GM23338 (cell line): ENCODE data around the gene BCR.

ENCODE experiments used
- CREB1 ChIP-seq: fragments of 250-450 bp; sonication (Bioruptor Pico); IDR thresholded peaks from 2 replicates; pipeline ENCODE4 v1.5.0; 2020; ENCODE audit warnings: low read depth, mild to moderate bottlenecking, moderate library complexity
- EZH2 ChIP-seq: fragments of 200-600 bp; sonication (generic); IDR thresholded peaks from one replicate; pipeline ENCODE4 v1.8.0; 2017; ENCODE audit warnings: antibody characterized with exemption, mild to moderate bottlenecking, low read depth; ENCODE audit not compliant: unreplicated experiment
- EZH2phosphoT487 ChIP-seq: fragments of 200-600 bp; sonication (generic); IDR thresholded peaks from one replicate; pipeline ENCODE4 v1.8.1; 2018; ENCODE audit warnings: antibody characterized with exemption; ENCODE audit not compliant: unreplicated experiment
- JUNB ChIP-seq: IDR thresholded peaks from one replicate; pipeline ENCODE4 v1.6.1; 2016; ENCODE audit warnings: antibody characterized with exemption; ENCODE audit not compliant: unreplicated experiment
- NANOG ChIP-seq: IDR thresholded peaks from 2 replicates; pipeline ENCODE4 v1.6.1; 2016; ENCODE audit warnings: antibody characterized with exemption, borderline replicate concordance
- POLR2AphosphoS5 ChIP-seq: IDR thresholded peaks from 2 replicates; pipeline ENCODE4 v1.6.1; 2016; ENCODE audit warnings: antibody characterized with exemption, low read depth
- ZNF114 ChIP-seq: fragments of 250-450 bp; sonication (Bioruptor Pico); IDR thresholded peaks from 2 replicates; pipeline ENCODE4 v1.5.0; 2020; ENCODE audit warnings: mild to moderate bottlenecking, moderate library complexity
- ZNF331 ChIP-seq: fragments of 250-450 bp; sonication (Bioruptor Pico); IDR thresholded peaks from 2 replicates; pipeline ENCODE4 v1.5.0; 2020; ENCODE audit warnings: low read depth, mild to moderate bottlenecking, moderate library complexity
- TF ChIP-seq, protein P1 (sequence below), 2 experiments: fragments of 200-600 bp in 1 of 2; sonication (generic) in 1 of 2; conservative IDR thresholded peaks; 2 replicates each; pipeline versions ENCODE4 v1.5.1 to v1.6.1; 2016 to 2017; ENCODE audit warnings: antibody characterized with exemption in 2 of 2, low read depth in 2 of 2, mild to moderate bottlenecking in 2 of 2, moderate library complexity in 1 of 2
- TF ChIP-seq, protein P2 (sequence below): IDR thresholded peaks from one replicate; pipeline ENCODE4 v1.6.1; 2018; ENCODE audit warnings: antibody characterized with exemption; ENCODE audit not compliant: unreplicated experiment
- TF ChIP-seq, protein P3 (sequence below): IDR thresholded peaks from 2 replicates; pipeline ENCODE4 v1.6.1; 2016; ENCODE audit warnings: antibody characterized with exemption
- TF ChIP-seq, protein P4 (sequence below): fragments of 250-450 bp; sonication (Bioruptor Pico); IDR thresholded peaks from 2 replicates; pipeline ENCODE4 v1.5.0; 2020; ENCODE audit warnings: mild to moderate bottlenecking, moderate library complexity

DNA sequence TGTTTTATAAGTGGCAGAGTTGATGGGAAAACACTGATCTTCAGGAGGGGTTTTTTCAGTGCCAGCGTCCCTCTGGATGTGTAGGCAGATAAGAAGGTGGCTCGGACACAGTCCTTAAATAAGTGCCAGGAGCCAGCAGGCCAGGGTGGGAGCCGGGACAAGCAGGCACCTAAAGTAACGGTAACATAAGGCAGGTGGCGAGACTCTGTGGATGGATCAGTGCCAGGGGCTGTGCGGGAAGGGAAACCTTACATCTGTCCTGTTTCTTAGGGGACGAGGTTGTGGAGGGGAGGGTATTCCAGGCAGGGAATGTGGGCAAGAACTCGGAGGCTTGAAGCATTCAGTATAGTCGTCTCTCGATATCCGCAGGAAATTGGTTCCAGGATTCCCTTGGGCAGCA lies 15.9 kb downstream of the BCR start:
- TF ChIP-seq NANOG (no peak), POLR2AphosphoS5 (no peak), EZH2 (no peak), EZH2phosphoT487 (no peak), JUNB (no peak), CREB1 (no peak), ZNF114 (CRISPR knock-in tag) (no peak), ZNF331 (CRISPR knock-in tag) (no peak)
- TF ChIP-seq, protein P1, sequence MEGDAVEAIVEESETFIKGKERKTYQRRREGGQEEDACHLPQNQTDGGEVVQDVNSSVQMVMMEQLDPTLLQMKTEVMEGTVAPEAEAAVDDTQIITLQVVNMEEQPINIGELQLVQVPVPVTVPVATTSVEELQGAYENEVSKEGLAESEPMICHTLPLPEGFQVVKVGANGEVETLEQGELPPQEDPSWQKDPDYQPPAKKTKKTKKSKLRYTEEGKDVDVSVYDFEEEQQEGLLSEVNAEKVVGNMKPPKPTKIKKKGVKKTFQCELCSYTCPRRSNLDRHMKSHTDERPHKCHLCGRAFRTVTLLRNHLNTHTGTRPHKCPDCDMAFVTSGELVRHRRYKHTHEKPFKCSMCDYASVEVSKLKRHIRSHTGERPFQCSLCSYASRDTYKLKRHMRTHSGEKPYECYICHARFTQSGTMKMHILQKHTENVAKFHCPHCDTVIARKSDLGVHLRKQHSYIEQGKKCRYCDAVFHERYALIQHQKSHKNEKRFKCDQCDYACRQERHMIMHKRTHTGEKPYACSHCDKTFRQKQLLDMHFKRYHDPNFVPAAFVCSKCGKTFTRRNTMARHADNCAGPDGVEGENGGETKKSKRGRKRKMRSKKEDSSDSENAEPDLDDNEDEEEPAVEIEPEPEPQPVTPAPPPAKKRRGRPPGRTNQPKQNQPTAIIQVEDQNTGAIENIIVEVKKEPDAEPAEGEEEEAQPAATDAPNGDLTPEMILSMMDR (conservative IDR thresholded peaks at IDR 0.05; ENCODE audit: low read depth in 2 of 2) = no peak
- TF ChIP-seq, protein P2, sequence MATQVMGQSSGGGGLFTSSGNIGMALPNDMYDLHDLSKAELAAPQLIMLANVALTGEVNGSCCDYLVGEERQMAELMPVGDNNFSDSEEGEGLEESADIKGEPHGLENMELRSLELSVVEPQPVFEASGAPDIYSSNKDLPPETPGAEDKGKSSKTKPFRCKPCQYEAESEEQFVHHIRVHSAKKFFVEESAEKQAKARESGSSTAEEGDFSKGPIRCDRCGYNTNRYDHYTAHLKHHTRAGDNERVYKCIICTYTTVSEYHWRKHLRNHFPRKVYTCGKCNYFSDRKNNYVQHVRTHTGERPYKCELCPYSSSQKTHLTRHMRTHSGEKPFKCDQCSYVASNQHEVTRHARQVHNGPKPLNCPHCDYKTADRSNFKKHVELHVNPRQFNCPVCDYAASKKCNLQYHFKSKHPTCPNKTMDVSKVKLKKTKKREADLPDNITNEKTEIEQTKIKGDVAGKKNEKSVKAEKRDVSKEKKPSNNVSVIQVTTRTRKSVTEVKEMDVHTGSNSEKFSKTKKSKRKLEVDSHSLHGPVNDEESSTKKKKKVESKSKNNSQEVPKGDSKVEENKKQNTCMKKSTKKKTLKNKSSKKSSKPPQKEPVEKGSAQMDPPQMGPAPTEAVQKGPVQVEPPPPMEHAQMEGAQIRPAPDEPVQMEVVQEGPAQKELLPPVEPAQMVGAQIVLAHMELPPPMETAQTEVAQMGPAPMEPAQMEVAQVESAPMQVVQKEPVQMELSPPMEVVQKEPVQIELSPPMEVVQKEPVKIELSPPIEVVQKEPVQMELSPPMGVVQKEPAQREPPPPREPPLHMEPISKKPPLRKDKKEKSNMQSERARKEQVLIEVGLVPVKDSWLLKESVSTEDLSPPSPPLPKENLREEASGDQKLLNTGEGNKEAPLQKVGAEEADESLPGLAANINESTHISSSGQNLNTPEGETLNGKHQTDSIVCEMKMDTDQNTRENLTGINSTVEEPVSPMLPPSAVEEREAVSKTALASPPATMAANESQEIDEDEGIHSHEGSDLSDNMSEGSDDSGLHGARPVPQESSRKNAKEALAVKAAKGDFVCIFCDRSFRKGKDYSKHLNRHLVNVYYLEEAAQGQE = no peak
- TF ChIP-seq, protein P3, sequence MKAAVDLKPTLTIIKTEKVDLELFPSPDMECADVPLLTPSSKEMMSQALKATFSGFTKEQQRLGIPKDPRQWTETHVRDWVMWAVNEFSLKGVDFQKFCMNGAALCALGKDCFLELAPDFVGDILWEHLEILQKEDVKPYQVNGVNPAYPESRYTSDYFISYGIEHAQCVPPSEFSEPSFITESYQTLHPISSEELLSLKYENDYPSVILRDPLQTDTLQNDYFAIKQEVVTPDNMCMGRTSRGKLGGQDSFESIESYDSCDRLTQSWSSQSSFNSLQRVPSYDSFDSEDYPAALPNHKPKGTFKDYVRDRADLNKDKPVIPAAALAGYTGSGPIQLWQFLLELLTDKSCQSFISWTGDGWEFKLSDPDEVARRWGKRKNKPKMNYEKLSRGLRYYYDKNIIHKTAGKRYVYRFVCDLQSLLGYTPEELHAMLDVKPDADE = no peak
- TF ChIP-seq, protein P4, sequence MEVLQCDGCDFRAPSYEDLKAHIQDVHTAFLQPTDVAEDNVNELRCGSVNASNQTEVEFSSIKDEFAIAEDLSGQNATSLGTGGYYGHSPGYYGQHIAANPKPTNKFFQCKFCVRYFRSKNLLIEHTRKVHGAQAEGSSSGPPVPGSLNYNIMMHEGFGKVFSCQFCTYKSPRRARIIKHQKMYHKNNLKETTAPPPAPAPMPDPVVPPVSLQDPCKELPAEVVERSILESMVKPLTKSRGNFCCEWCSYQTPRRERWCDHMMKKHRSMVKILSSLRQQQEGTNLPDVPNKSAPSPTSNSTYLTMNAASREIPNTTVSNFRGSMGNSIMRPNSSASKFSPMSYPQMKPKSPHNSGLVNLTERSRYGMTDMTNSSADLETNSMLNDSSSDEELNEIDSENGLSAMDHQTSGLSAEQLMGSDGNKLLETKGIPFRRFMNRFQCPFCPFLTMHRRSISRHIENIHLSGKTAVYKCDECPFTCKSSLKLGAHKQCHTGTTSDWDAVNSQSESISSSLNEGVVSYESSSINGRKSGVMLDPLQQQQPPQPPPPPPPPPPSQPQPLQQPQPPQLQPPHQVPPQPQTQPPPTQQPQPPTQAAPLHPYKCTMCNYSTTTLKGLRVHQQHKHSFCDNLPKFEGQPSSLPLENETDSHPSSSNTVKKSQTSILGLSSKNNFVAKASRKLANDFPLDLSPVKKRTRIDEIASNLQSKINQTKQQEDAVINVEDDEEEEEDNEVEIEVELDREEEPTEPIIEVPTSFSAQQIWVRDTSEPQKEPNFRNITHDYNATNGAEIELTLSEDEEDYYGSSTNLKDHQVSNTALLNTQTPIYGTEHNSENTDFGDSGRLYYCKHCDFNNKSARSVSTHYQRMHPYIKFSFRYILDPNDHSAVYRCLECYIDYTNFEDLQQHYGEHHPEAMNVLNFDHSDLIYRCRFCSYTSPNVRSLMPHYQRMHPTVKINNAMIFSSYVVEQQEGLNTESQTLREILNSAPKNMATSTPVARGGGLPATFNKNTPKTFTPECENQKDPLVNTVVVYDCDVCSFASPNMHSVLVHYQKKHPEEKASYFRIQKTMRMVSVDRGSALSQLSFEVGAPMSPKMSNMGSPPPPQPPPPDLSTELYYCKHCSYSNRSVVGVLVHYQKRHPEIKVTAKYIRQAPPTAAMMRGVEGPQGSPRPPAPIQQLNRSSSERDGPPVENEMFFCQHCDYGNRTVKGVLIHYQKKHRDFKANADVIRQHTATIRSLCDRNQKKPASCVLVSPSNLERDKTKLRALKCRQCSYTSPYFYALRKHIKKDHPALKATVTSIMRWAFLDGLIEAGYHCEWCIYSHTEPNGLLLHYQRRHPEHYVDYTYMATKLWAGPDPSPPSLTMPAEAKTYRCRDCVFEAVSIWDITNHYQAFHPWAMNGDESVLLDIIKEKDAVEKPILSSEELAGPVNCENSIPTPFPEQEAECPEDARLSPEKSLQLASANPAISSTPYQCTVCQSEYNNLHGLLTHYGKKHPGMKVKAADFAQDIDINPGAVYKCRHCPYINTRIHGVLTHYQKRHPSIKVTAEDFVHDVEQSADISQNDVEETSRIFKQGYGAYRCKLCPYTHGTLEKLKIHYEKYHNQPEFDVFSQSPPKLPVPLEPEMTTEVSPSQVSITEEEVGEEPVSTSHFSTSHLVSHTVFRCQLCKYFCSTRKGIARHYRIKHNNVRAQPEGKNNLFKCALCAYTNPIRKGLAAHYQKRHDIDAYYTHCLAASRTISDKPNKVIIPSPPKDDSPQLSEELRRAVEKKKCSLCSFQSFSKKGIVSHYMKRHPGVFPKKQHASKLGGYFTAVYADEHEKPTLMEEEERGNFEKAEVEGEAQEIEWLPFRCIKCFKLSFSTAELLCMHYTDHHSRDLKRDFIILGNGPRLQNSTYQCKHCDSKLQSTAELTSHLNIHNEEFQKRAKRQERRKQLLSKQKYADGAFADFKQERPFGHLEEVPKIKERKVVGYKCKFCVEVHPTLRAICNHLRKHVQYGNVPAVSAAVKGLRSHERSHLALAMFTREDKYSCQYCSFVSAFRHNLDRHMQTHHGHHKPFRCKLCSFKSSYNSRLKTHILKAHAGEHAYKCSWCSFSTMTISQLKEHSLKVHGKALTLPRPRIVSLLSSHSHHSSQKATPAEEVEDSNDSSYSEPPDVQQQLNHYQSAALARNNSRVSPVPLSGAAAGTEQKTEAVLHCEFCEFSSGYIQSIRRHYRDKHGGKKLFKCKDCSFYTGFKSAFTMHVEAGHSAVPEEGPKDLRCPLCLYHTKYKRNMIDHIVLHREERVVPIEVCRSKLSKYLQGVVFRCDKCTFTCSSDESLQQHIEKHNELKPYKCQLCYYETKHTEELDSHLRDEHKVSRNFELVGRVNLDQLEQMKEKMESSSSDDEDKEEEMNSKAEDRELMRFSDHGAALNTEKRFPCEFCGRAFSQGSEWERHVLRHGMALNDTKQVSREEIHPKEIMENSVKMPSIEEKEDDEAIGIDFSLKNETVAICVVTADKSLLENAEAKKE = no peak
